ENCODE measurements around the gene GPRC5B.
A peak's percentile ranks its signal among the peaks of the same experiment; 100 is the strongest.

Gene GPRC5B

DNA sequence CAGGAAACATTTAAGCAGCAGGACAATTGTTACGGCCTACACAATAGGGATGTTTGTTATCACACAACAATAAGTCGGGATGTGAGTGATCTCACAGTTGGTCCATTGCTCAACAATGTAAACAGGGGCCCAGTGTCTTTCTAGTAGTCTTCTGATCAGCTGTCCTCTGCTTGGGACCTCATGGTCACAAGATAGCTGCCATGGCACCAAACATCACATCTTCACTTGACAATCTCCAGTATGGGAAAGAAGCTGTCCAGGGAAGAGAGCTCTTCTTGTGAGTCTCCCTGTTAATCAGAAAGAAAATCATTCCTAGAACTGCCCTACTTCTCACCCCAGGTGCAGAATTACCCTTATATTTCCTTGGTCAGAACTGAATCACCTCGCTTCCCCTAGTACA is 6.3 kb upstream of the GPRC5B start:
- no peak overlapping the region for H3K9ac ChIP-seq (ENCODE audit: insufficient read length)
- H3K27ac ChIP-seq, result no peak overlapping the region
- no peaks in the 10 kb centered on the region for H3K36me3 ChIP-seq (ENCODE audit: insufficient read depth, low read length)
- no peak overlapping the region for H3K4me3 ChIP-seq
- DNase-seq (ENCODE audit: low read depth, low spot score), result no peak
- TF ChIP-seq POLR2AphosphoS5 (IDR thresholded peaks at IDR 0.05; ENCODE audit: borderline replicate concordance, low read depth, low read length), result no peak
- TF ChIP-seq FOXP2 (optimal IDR thresholded peaks at IDR 0.05; ENCODE audit: control extremely low read depth, extremely low read length, insufficient read depth), result no peak
- TF ChIP-seq EZH2 (IDR thresholded peaks at IDR 0.05), result no peak
- no peaks in the 10 kb centered on the region for H3K9me3 ChIP-seq (ENCODE audit: low read depth, low read length)

DNA sequence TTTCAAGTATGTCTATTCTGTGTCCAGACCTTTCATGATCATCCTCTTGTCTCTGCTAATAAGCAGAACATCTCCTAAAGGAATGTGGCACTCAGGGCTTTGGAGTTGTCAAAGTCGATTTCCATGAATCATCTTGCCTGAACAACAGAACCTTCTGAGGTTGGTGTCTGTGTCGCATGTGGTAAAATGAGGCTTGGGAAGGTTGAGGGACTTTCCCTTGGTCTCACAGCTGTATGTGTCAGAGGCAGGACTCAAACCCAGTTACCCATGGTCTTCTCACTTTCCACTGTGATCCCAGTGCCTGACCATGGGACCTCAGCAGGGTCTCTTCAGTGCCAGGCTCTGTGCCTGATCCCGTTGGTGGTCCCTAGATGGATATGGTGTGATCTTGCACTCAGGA is 4.2 kb upstream of the GPRC5B start:
- Histone ChIP-seq H3K9ac (ENCODE audit: insufficient read length) (no peak overlapping the region), H3K4me3 (no peak overlapping the region), H3K9me3 (ENCODE audit: low read depth, low read length) (no peaks in the 10 kb centered on the region), H3K36me3 (ENCODE audit: insufficient read depth, low read length) (no peaks in the 10 kb centered on the region), H3K27ac (no peak overlapping the region)
- no peak for DNase-seq (ENCODE audit: low read depth, low spot score)
- TF ChIP-seq FOXP2 (optimal IDR thresholded peaks at IDR 0.05; ENCODE audit: control extremely low read depth, extremely low read length, insufficient read depth), result no peak
- TF ChIP-seq POLR2AphosphoS5 (IDR thresholded peaks at IDR 0.05; ENCODE audit: borderline replicate concordance, low read depth, low read length), result no peak
- no peak for TF ChIP-seq EZH2 (IDR thresholded peaks at IDR 0.05)

DNA sequence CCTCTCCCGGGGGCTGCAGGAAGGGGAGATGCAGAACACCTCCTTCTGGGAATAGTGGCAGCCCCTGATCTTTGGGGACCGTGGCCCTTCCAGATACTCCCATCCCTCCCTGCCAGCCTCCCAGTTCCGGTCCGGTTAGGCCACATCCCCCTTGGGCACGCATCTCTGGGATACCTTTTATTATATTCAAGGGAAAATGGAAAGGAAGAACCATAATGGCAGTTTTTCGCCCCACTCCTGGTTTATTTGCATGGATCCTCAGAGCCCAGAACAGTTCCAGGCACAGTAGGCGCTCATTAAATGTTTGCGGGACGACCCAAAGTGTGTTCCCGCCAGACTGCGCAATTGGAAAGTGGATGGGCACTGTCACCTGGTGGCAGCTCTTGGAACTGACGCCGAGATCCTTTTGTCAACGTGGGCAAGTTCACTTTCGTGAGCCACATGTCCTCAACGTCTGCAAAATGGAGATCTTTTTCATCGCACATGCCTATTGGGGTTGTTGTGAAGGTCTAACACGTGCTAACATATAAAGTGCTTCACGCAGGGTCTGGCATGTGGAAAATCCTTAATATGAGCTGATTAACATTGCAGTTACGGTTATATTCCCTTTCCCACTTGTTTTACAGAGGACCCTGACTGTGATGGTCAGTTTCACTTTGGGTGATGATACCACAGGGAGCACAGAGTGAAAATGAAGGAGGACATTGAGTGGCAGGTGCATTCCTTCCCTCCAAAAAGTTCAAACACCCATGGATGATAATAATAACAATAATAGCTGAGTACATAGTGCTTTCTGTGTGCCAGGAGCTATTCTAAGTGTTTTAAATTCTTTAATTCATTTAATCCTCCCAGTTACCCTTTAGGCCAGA is 1.7 kb upstream of the GPRC5B start:
- peak; percentile 56 for TF ChIP-seq FOXP2 (optimal IDR thresholded peaks at IDR 0.05; ENCODE audit: control extremely low read depth, extremely low read length, insufficient read depth)
- TF ChIP-seq POLR2AphosphoS5 (IDR thresholded peaks at IDR 0.05; ENCODE audit: borderline replicate concordance, low read depth, low read length), result no peak
- Histone ChIP-seq H3K27ac (no peak overlapping the region), H3K36me3 (ENCODE audit: insufficient read depth, low read length) (no peaks in the 10 kb centered on the region), H3K9me3 (ENCODE audit: low read depth, low read length) (no peaks in the 10 kb centered on the region), H3K4me3 (0 out of 2 replicates have a peak overlapping the region, but pooled peaks have one; percentile 15), H3K9ac (ENCODE audit: insufficient read length) (no peak overlapping the region)
- DNase-seq (ENCODE audit: low read depth, low spot score), result peak; percentile 52

DNA sequence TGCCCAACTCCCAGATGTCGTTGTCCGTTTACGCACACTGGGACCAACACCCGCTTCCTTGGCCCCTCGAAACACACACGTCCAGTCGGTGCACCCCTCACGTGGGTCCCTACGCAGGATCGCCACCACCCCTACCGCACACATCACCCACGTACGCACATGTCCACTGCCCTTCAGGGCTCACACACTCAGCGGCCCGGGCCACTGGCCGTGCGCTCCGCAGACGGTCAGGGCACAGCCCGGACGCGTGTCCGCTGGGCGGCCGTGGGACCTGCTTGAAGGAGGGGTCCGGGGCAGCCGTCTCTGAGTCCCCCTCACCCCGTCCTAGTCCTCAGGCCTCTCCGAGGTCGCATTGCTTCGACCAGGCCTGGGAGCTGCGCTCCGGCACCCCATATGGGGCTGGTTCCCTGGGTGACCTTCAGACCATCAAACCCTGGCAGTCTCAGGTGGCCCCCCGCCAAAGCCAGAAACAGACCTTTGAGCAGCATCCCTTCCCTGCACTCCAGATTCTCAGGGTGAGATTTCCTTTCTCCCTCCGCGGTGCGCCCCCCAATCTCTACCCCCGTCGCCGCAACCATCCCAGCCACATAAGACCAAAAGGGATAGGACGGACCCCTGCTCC is 914 bp upstream of the GPRC5B start:
- no peaks in the 10 kb centered on the region for H3K9me3 ChIP-seq (ENCODE audit: low read depth, low read length)
- no peak for TF ChIP-seq FOXP2 (optimal IDR thresholded peaks at IDR 0.05; ENCODE audit: control extremely low read depth, extremely low read length, insufficient read depth)
- TF ChIP-seq EZH2 (IDR thresholded peaks at IDR 0.05), result no peak
- TF ChIP-seq POLR2AphosphoS5 (IDR thresholded peaks at IDR 0.05; ENCODE audit: borderline replicate concordance, low read depth, low read length), result no peak
- H3K4me3 ChIP-seq, result peak overlapping the region; percentile 80
- H3K27ac ChIP-seq, result no peak overlapping the region
- DNase-seq (ENCODE audit: low read depth, low spot score), result no peak
- no peaks in the 10 kb centered on the region for H3K36me3 ChIP-seq (ENCODE audit: insufficient read depth, low read length)
- H3K9ac ChIP-seq (ENCODE audit: insufficient read length), result no peak overlapping the region

DNA sequence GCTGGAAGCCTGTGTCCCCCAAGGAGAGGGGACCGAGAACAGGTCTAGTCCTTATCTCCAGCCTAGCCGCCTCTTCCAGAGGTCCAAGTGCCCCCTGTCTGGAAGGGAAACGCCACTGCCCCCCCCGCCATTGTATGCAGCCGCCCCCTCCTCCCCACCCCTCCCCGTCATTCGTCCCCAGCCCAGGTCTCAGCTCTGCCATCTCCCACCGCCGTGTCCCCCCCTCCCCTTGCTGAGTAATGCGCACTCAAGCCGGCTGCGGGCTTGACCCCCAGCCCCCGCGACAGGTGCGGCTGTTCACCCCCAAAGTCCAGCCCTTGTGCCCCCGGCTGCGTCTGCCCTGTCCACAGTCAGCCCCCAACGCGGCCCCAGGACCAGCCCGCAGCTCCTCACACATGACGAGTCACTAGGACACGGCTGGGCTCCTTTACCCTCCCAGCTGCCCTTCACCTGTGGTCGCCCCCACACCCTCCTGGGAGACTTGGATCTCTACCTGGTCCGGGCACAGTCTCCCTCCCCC is 622 bp downstream of the GPRC5B start:
- DNase-seq (ENCODE audit: low read depth, low spot score), result no peak
- Histone ChIP-seq H3K9me3 (ENCODE audit: low read depth, low read length) (no peaks in the 10 kb centered on the region), H3K36me3 (ENCODE audit: insufficient read depth, low read length) (no peaks in the 10 kb centered on the region), H3K4me3 (peak overlapping the region; percentile 80), H3K9ac (ENCODE audit: insufficient read length) (no peak overlapping the region), H3K27ac (no peak overlapping the region)
- TF ChIP-seq FOXP2 (optimal IDR thresholded peaks at IDR 0.05; ENCODE audit: control extremely low read depth, extremely low read length, insufficient read depth) (no peak), EZH2 (IDR thresholded peaks at IDR 0.05) (no peak), POLR2AphosphoS5 (IDR thresholded peaks at IDR 0.05; ENCODE audit: borderline replicate concordance, low read depth, low read length) (no peak)

DNA sequence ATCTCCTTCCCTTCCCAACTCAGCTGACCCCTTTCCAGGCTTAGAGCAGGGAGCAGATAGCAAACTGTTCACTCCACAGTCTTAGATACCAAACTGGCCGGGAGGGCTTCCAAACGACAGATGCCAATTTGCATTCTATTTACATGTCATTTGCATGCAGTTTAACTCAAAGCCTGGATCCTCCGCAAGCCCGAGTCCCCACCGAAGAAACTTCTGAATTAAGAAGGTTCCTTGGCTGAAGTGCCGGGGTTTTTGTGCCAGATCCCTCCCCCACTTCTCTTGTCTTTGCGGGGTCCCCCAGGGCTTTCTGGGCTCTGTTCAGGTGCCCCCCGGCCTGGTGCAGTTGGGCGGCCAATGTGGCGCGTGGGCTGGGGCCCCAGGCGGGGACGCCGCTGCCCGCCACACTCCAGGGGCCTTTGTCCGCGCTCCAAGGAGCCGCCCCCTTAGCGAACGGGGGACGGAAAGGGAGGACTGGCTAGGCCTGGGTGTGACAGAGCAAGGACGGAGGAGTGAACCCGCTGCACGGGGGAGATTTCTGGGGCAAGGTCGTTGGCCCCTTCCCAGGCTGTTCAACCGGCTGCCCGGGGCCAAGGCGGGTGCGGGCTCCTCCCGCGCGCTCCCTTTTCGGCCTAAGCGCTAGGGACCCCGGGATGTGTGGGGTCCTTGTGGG is 1.2 kb downstream of the GPRC5B start:
- Histone ChIP-seq H3K9me3 (ENCODE audit: low read depth, low read length) (no peaks in the 10 kb centered on the region), H3K36me3 (ENCODE audit: insufficient read depth, low read length) (no peaks in the 10 kb centered on the region), H3K27ac (no peak overlapping the region), H3K4me3 (peak overlapping the region; percentile 80), H3K9ac (ENCODE audit: insufficient read length) (no peak overlapping the region)
- no peak for DNase-seq (ENCODE audit: low read depth, low spot score)
- TF ChIP-seq POLR2AphosphoS5 (IDR thresholded peaks at IDR 0.05; ENCODE audit: borderline replicate concordance, low read depth, low read length) (no peak), FOXP2 (optimal IDR thresholded peaks at IDR 0.05; ENCODE audit: control extremely low read depth, extremely low read length, insufficient read depth) (no peak), EZH2 (IDR thresholded peaks at IDR 0.05) (no peak)

DNA sequence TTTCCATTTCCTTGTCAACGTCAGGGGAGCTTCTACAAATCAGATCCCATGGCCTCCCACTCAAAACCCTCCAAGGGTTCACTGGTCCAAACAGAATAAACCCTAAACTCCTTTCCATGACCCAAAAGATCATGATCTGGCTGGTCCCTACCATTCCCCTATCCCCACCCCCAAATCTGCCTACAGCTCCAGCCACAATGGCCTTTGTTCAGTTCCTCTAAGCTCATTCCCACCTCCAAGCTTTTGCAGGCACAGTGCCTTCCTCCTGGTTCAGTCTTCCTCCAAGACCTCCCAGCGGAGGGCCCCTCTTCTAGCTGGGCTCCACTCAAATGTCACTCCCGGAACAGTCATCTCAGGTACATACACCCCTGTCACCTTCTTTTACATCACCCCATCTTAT is 2.0 kb downstream of the GPRC5B start:
- no peak for DNase-seq (ENCODE audit: low read depth, low spot score)
- no peak overlapping the region for H3K9ac ChIP-seq (ENCODE audit: insufficient read length)

DNA sequence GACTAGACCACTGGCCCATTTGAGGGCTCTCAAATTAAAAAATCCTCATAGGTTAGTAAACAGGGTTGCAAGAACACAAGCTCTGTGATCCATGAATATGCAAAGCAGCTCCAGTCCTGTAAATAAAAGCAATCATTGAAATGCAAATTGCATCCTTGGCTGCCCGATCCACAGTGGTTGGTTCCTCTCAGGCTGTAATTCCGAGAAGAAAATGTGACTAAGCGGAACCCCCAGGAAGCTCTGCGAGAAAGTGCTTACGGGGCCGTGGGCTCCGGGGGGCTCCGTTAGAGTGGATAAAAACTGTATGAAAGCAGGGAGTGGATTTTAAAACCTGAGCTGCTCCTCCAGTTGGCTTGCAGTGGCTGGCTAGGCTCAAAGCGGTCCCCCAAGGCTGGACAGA is 2.5 kb downstream of the GPRC5B start:
- Histone ChIP-seq H3K9ac (ENCODE audit: insufficient read length) (no peak overlapping the region), H3K4me3 (peak overlapping the region; percentile 80), H3K9me3 (ENCODE audit: low read depth, low read length) (no peaks in the 10 kb centered on the region), H3K36me3 (ENCODE audit: insufficient read depth, low read length) (no peaks in the 10 kb centered on the region), H3K27ac (no peak overlapping the region)
- DNase-seq (ENCODE audit: low read depth, low spot score), result no peak
- TF ChIP-seq EZH2 (IDR thresholded peaks at IDR 0.05), result no peak
- TF ChIP-seq POLR2AphosphoS5 (IDR thresholded peaks at IDR 0.05; ENCODE audit: borderline replicate concordance, low read depth, low read length), result no peak
- no peak for TF ChIP-seq FOXP2 (optimal IDR thresholded peaks at IDR 0.05; ENCODE audit: control extremely low read depth, extremely low read length, insufficient read depth)

More for the DNA sequence above, 2.0 kb downstream of the GPRC5B start:
- H3K36me3 ChIP-seq (ENCODE audit: insufficient read depth, low read length), result no peaks in the 10 kb centered on the region
- no peak overlapping the region for H3K27ac ChIP-seq
- H3K9me3 ChIP-seq (ENCODE audit: low read depth, low read length), result no peaks in the 10 kb centered on the region
- H3K4me3 ChIP-seq, result peak overlapping the region; percentile 80
- TF ChIP-seq EZH2 (IDR thresholded peaks at IDR 0.05) (no peak), FOXP2 (optimal IDR thresholded peaks at IDR 0.05; ENCODE audit: control extremely low read depth, extremely low read length, insufficient read depth) (no peak), POLR2AphosphoS5 (IDR thresholded peaks at IDR 0.05; ENCODE audit: borderline replicate concordance, low read depth, low read length) (no peak)

Measured in SK-N-MC (cell line).